IMR-90 (cell line): Measurements from ENCODE around the gene PRCD. TPM values are rescaled to one million over a fixed set of nuclear protein-coding genes. Genes with fewer than 3 reads are reported as not detected.

Source experiments
- BHLHE40 ChIP-seq: fragments of 150-350 bp; IDR thresholded peaks from 2 replicates; pipeline ENCODE4 v1.6.1; 2016; ENCODE audit warnings: mild to moderate bottlenecking, low read depth, low read length
- CHD1 ChIP-seq: IDR thresholded peaks from 2 replicates; pipeline ENCODE4 v1.6.1; 2012; ENCODE audit warnings: low read depth, low read length, improper control_type of control experiment
- CTCF ChIP-seq: conservative IDR thresholded peaks from 2 replicates; pipeline ENCODE4 v1.5.1; 2012; ENCODE audit warnings: mild to moderate bottlenecking, low read depth, low read length, improper control_type of control experiment
- FOS ChIP-seq: fragments of 150-350 bp; IDR thresholded peaks from 2 replicates; pipeline ENCODE4 v1.6.1; 2016; ENCODE audit warnings: low read depth, low read length
- MXI1 ChIP-seq: IDR thresholded peaks from 2 replicates; pipeline ENCODE4 v1.6.1; 2012; ENCODE audit warnings: low read depth, mild to moderate bottlenecking, low read length, moderate library complexity, borderline replicate concordance
- RCOR1 ChIP-seq: IDR thresholded peaks from 2 replicates; pipeline ENCODE4 v1.6.1; 2012; ENCODE audit warnings: mild to moderate bottlenecking, low read length, improper control_type of control experiment; ENCODE audit not compliant: insufficient replicate concordance
- polyA plus RNA-seq, 3 experiments: library from polyadenylated mRNA; depleted of rRNA; stranded (reverse); fragments of >200 nt; gene quantifications; 2 replicates each; pipeline ENCODE4 v1.2.3, GENCODE V29; 2012; ENCODE audit warnings: low replicate concordance in 1 of 3
- total RNA-seq: library from RNA; depleted of rRNA; stranded (reverse); fragments of >200 nt; gene quantifications from 2 replicates; pipeline ENCODE4 v1.2.3, GENCODE V29; 2012

The PRCD gene
- total and polyA plus RNA-seq, 2 of the 4 experiments (the other 2 are of a cell fraction): 0.32 TPM; not detected in 1

GRCh38 chr17:76519048-76519966 is 20.5 kb upstream of the PRCD start (continued):
- TF ChIP-seq CTCF (no peak), RCOR1 (no peak), MXI1 (no peak), CHD1 (no peak), FOS (no peak), BHLHE40 (no peak)
